ENCODE data around the gene ZNF280B. TPM values are rescaled to one million over a fixed set of nuclear protein-coding genes. Genes with fewer than 3 reads are reported as not detected.

The ZNF280B gene
- total and polyA plus RNA-seq, 9 of the 15 experiments (the other 6 are each of a cell fraction or from before 2014, with no cell fraction given): 7.7 to 29.9 (median 20.0) TPM

GRCh38 chr22:22556578-22556977 is 48.0 kb upstream of the ZNF280B start:
- Histone ChIP-seq H3K4me3 (peak overlapping the region; percentile 59), H3K79me2 (ENCODE audit: control insufficient read depth, insufficient read depth, low read length) (peaks cover 65% of the 10 kb centered on the region), H2AFZ (ENCODE audit: low read depth, low read length) (peak overlapping the region; percentile 78; the same call in 1 of the 2 replicates), H3K9ac (ENCODE audit: insufficient read depth in 1 of 2, low read depth in 2 of 2, low read length in 2 of 2) (peak overlapping the region; percentile 95), H3K27ac (ENCODE audit: extremely low read depth, low read depth, low read length) (peak overlapping the region; percentile 90), H3K9me1 (ENCODE audit: control insufficient read depth, insufficient read depth, low read length) (peaks cover 36% of the 10 kb centered on the region), H3K4me1 (replicated peaks in 1 of 2; ENCODE audit: control insufficient read depth in 2 of 2, insufficient read depth in 2 of 2, low read length in 2 of 2) (peaks cover 51 to 56% of the 10 kb centered on the region in 2 experiments), H4K20me1 (replicated peaks; ENCODE audit: control insufficient read depth, insufficient read depth, low read length) (peaks cover 48% of the 10 kb centered on the region), H3K27me3 (ENCODE audit: control insufficient read depth in 2 of 2, insufficient read depth in 2 of 2, low read length in 2 of 2) (no peaks in the 10 kb centered on the region), H3K4me2 (ENCODE audit: insufficient read depth, low read length) (peak overlapping the region; percentile 98), H3K36me3 (ENCODE audit: control insufficient read depth, insufficient read depth, low read length) (peaks cover 58% of the 10 kb centered on the region), H3K9me3 (replicated peaks; ENCODE audit: control insufficient read depth, insufficient read depth, low read depth, low read length) (no peaks in the 10 kb centered on the region)
- 22% methylated on average over 14 of the region's 14 CpGs for WGBS (ENCODE audit: insufficient coverage, low coverage, missing lambda C conversion rate)
- ATAC-seq (no peak), FAIRE-seq (no peak), DNase-seq (ENCODE audit: extremely low read depth in 1 of 4, low spot score in 3 of 4) (peak in 2 of 4 experiments; percentile 67 to 68)
- TF ChIP-seq CAMTA2 (CRISPR knock-in tag; conservative IDR thresholded peaks at IDR 0.05) (no peak), ZNF766 (CRISPR knock-in tag; conservative IDR thresholded peaks at IDR 0.05) (no peak), BRF1 (IDR thresholded peaks at IDR 0.05; ENCODE audit: borderline replicate concordance, extremely low read depth, insufficient read length) (no peak), CGGBP1 (CRISPR knock-in tag; IDR thresholded peaks at IDR 0.05) (no peak), FOXK2 (conservative IDR thresholded peaks at IDR 0.05 in 1 of 2, IDR thresholded peaks at IDR 0.05 in 1 of 2; ENCODE audit: low read depth in 2 of 2) (no peak), FUS (optimal IDR thresholded peaks at IDR 0.05; ENCODE audit: low read depth, low read length) (no peak), EP400 (IDR thresholded peaks at IDR 0.05) (no peak), NFYB (IDR thresholded peaks at IDR 0.05; ENCODE audit: extremely low read depth, insufficient read length) (no peak), ZNF277 (CRISPR knock-in tag; IDR thresholded peaks at IDR 0.05; ENCODE audit: borderline replicate concordance) (no peak), U2AF1 (optimal IDR thresholded peaks at IDR 0.05; ENCODE audit: low read depth, low read length) (no peak), TRIM28 (IDR thresholded peaks at IDR 0.05) (no peak), ZNF253 (CRISPR knock-in tag; conservative IDR thresholded peaks at IDR 0.05) (no peak)
- CTCF ChIA-PET (ENCODE audit: low intra/inter-chr PET ratio): interaction anchor here (0.7 to 0.9 kb wide), 2 partner anchors 9 to 20 kb away, joined by 3 read pairs; no protein-coding TSS in a partner anchor
- POLR2A ChIA-PET: interaction anchor here (0.6 to 15.3 kb wide), 23 partner anchors 9 to 656 kb away, joined by 3 to 708 read pairs (median 4); partner anchors contain the start of genes TOP3B, ZNF280A and ZNF280B
- no TSS peak for BruUV-seq (replicated peaks)
- intact Hi-C loops (cut with micrococcal nuclease) (loop anchor here (5.0 to 10.0 kb wide), 4 partner anchors 79 to 922 kb away; partner anchors contain the start of genes CCDC116, MAPK1 and YDJC), in situ Hi-C loops (cut with MboI) (no loop called here)

Data from K562 (cell line).